ENCODE measurements around the gene RSU1.

DNA sequence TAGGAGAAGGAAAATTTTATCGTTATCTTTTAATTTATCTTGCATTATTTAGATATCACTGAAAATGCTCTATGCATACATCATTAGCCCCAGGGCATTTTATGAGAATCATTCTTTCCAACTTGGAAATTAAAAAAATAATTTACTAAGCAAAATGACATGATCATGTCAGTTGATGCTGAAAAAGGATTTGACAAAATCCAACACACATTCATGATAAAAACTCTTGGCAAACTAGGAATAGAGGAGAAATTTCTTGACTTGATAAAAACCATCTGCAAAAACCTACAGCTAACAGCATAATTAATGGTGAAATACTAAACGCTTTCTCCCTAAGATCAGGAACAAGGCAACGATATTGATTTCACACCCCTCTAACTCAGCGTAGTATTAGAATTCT is 40.2 kb upstream of the RSU1 start:
- TF ChIP-seq, protein P1, sequence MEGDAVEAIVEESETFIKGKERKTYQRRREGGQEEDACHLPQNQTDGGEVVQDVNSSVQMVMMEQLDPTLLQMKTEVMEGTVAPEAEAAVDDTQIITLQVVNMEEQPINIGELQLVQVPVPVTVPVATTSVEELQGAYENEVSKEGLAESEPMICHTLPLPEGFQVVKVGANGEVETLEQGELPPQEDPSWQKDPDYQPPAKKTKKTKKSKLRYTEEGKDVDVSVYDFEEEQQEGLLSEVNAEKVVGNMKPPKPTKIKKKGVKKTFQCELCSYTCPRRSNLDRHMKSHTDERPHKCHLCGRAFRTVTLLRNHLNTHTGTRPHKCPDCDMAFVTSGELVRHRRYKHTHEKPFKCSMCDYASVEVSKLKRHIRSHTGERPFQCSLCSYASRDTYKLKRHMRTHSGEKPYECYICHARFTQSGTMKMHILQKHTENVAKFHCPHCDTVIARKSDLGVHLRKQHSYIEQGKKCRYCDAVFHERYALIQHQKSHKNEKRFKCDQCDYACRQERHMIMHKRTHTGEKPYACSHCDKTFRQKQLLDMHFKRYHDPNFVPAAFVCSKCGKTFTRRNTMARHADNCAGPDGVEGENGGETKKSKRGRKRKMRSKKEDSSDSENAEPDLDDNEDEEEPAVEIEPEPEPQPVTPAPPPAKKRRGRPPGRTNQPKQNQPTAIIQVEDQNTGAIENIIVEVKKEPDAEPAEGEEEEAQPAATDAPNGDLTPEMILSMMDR (IDR thresholded peaks at IDR 0.05; ENCODE audit: low read depth, low read length): no peak
- TF ChIP-seq EZH2phosphoT487 (IDR thresholded peaks at IDR 0.05; ENCODE audit: low read depth): no peak
